Measurements from ENCODE around the gene TOLLIP.

GRCh38 chr11:1241706-1242105 is 67.7 kb downstream of the TOLLIP start:
- TF ChIP-seq CTCF (IDR thresholded peaks at IDR 0.05): no peak
- TF ChIP-seq EP300 (IDR thresholded peaks at IDR 0.05): no peak
- no peak for TF ChIP-seq POLR2A (IDR thresholded peaks at IDR 0.05)

Data from stomach (tissue), 4 donors.